GM23338 (cell line): ENCODE data around the gene C16orf86. TPM values are rescaled to one million over a fixed set of nuclear protein-coding genes. Genes with fewer than 3 reads are reported as not detected.

Experiments
- CTCF ChIP-seq, 2 experiments: fragments of 200-600 bp in 1 of 2; sonication (generic) in 1 of 2; conservative IDR thresholded peaks; 2 replicates each; pipeline versions ENCODE4 v1.5.1 to v1.6.1; 2016 to 2017; ENCODE audit warnings: antibody characterized with exemption in 2 of 2, low read depth in 2 of 2, mild to moderate bottlenecking in 2 of 2, moderate library complexity in 1 of 2
- EZH2 ChIP-seq: fragments of 200-600 bp; sonication (generic); IDR thresholded peaks from one replicate; pipeline ENCODE4 v1.8.0; 2017; ENCODE audit warnings: antibody characterized with exemption, mild to moderate bottlenecking, low read depth; ENCODE audit not compliant: unreplicated experiment
- NANOG ChIP-seq: IDR thresholded peaks from 2 replicates; pipeline ENCODE4 v1.6.1; 2016; ENCODE audit warnings: antibody characterized with exemption, borderline replicate concordance
- POLR2AphosphoS5 ChIP-seq: IDR thresholded peaks from 2 replicates; pipeline ENCODE4 v1.6.1; 2016; ENCODE audit warnings: antibody characterized with exemption, low read depth
- polyA plus RNA-seq: library from polyadenylated mRNA; unstranded; fragments of >200 nt; fragmentation: Nextera tagmentation; extraction: Ambion mirVana; gene quantifications from 2 replicates; pipeline ENCODE4 v1.2.1, GENCODE V29; 2016
- total RNA-seq: library from RNA; depleted of rRNA; stranded (reverse); fragments of >200 nt; shearing (Covaris generic); gene quantifications from 2 replicates; pipeline ENCODE4 v1.2.3, GENCODE V29; 2014
- TF ChIP-seq, protein P1 (sequence below): fragments of 250-450 bp; sonication (Bioruptor Pico); IDR thresholded peaks from 2 replicates; pipeline ENCODE4 v1.5.0; 2020; ENCODE audit warnings: mild to moderate bottlenecking, moderate library complexity
- TF ChIP-seq, protein P2 (sequence below): IDR thresholded peaks from one replicate; pipeline ENCODE4 v1.6.1; 2018; ENCODE audit warnings: antibody characterized with exemption; ENCODE audit not compliant: unreplicated experiment

The C16orf86 gene
- total and polyA plus RNA-seq, 2 experiments from 2014 or later = 0.87 to 1.1 TPM

- TF ChIP-seq, protein P1, sequence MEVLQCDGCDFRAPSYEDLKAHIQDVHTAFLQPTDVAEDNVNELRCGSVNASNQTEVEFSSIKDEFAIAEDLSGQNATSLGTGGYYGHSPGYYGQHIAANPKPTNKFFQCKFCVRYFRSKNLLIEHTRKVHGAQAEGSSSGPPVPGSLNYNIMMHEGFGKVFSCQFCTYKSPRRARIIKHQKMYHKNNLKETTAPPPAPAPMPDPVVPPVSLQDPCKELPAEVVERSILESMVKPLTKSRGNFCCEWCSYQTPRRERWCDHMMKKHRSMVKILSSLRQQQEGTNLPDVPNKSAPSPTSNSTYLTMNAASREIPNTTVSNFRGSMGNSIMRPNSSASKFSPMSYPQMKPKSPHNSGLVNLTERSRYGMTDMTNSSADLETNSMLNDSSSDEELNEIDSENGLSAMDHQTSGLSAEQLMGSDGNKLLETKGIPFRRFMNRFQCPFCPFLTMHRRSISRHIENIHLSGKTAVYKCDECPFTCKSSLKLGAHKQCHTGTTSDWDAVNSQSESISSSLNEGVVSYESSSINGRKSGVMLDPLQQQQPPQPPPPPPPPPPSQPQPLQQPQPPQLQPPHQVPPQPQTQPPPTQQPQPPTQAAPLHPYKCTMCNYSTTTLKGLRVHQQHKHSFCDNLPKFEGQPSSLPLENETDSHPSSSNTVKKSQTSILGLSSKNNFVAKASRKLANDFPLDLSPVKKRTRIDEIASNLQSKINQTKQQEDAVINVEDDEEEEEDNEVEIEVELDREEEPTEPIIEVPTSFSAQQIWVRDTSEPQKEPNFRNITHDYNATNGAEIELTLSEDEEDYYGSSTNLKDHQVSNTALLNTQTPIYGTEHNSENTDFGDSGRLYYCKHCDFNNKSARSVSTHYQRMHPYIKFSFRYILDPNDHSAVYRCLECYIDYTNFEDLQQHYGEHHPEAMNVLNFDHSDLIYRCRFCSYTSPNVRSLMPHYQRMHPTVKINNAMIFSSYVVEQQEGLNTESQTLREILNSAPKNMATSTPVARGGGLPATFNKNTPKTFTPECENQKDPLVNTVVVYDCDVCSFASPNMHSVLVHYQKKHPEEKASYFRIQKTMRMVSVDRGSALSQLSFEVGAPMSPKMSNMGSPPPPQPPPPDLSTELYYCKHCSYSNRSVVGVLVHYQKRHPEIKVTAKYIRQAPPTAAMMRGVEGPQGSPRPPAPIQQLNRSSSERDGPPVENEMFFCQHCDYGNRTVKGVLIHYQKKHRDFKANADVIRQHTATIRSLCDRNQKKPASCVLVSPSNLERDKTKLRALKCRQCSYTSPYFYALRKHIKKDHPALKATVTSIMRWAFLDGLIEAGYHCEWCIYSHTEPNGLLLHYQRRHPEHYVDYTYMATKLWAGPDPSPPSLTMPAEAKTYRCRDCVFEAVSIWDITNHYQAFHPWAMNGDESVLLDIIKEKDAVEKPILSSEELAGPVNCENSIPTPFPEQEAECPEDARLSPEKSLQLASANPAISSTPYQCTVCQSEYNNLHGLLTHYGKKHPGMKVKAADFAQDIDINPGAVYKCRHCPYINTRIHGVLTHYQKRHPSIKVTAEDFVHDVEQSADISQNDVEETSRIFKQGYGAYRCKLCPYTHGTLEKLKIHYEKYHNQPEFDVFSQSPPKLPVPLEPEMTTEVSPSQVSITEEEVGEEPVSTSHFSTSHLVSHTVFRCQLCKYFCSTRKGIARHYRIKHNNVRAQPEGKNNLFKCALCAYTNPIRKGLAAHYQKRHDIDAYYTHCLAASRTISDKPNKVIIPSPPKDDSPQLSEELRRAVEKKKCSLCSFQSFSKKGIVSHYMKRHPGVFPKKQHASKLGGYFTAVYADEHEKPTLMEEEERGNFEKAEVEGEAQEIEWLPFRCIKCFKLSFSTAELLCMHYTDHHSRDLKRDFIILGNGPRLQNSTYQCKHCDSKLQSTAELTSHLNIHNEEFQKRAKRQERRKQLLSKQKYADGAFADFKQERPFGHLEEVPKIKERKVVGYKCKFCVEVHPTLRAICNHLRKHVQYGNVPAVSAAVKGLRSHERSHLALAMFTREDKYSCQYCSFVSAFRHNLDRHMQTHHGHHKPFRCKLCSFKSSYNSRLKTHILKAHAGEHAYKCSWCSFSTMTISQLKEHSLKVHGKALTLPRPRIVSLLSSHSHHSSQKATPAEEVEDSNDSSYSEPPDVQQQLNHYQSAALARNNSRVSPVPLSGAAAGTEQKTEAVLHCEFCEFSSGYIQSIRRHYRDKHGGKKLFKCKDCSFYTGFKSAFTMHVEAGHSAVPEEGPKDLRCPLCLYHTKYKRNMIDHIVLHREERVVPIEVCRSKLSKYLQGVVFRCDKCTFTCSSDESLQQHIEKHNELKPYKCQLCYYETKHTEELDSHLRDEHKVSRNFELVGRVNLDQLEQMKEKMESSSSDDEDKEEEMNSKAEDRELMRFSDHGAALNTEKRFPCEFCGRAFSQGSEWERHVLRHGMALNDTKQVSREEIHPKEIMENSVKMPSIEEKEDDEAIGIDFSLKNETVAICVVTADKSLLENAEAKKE = no peak
- TF ChIP-seq EZH2 = no peak
- TF ChIP-seq POLR2AphosphoS5 = no peak
- no peak for TF ChIP-seq NANOG
- TF ChIP-seq, protein P2, sequence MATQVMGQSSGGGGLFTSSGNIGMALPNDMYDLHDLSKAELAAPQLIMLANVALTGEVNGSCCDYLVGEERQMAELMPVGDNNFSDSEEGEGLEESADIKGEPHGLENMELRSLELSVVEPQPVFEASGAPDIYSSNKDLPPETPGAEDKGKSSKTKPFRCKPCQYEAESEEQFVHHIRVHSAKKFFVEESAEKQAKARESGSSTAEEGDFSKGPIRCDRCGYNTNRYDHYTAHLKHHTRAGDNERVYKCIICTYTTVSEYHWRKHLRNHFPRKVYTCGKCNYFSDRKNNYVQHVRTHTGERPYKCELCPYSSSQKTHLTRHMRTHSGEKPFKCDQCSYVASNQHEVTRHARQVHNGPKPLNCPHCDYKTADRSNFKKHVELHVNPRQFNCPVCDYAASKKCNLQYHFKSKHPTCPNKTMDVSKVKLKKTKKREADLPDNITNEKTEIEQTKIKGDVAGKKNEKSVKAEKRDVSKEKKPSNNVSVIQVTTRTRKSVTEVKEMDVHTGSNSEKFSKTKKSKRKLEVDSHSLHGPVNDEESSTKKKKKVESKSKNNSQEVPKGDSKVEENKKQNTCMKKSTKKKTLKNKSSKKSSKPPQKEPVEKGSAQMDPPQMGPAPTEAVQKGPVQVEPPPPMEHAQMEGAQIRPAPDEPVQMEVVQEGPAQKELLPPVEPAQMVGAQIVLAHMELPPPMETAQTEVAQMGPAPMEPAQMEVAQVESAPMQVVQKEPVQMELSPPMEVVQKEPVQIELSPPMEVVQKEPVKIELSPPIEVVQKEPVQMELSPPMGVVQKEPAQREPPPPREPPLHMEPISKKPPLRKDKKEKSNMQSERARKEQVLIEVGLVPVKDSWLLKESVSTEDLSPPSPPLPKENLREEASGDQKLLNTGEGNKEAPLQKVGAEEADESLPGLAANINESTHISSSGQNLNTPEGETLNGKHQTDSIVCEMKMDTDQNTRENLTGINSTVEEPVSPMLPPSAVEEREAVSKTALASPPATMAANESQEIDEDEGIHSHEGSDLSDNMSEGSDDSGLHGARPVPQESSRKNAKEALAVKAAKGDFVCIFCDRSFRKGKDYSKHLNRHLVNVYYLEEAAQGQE = no peak
- TF ChIP-seq CTCF (conservative IDR thresholded peaks at IDR 0.05; ENCODE audit: low read depth in 2 of 2) = no peak
Measured at GRCh38 chr16:67662653-67663010, 4.0 kb upstream of the C16orf86 start (continued).
